ENCODE data around the gene DLG5. TPM values are rescaled to one million over a fixed set of nuclear protein-coding genes. Genes with fewer than 3 reads are reported as not detected.

The DLG5 gene
- total RNA-seq, 3 donors from 2014 or later, result 43.0 to 192 (median 138) TPM

DNA sequence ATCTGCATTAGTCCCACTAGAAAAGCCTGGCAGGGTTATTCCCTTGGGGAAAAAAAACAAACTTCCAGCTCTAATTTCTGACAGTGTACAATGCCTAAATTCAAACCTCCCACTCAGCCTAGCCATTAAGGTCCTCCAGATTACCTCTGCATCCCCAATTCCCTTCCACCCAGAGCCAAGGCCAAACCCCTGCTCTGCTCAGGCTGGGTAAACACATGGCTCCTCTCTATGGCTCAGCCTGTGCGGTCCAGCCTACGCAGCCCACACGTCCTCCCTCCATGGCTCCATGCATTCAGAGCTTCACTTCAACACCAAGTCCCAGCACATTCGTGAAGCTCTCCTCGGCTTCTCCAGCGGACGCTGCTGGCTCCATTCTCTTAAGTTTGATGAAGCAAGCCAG lies 5.2 kb downstream of the DLG5 start:
- no peaks in the 10 kb centered on the region for H3K27me3 ChIP-seq
- H3K27ac ChIP-seq, result peak overlapping the region; percentile 23 to 51
- peaks cover 0 to 20% of the 10 kb centered on the region in 2 donors for H3K4me1 ChIP-seq
- TF ChIP-seq POLR2AphosphoS5 (IDR thresholded peaks at IDR 0.05) (no peak), POLR2A (IDR thresholded peaks at IDR 0.05) (no peak)
- TF ChIP-seq, protein P1, sequence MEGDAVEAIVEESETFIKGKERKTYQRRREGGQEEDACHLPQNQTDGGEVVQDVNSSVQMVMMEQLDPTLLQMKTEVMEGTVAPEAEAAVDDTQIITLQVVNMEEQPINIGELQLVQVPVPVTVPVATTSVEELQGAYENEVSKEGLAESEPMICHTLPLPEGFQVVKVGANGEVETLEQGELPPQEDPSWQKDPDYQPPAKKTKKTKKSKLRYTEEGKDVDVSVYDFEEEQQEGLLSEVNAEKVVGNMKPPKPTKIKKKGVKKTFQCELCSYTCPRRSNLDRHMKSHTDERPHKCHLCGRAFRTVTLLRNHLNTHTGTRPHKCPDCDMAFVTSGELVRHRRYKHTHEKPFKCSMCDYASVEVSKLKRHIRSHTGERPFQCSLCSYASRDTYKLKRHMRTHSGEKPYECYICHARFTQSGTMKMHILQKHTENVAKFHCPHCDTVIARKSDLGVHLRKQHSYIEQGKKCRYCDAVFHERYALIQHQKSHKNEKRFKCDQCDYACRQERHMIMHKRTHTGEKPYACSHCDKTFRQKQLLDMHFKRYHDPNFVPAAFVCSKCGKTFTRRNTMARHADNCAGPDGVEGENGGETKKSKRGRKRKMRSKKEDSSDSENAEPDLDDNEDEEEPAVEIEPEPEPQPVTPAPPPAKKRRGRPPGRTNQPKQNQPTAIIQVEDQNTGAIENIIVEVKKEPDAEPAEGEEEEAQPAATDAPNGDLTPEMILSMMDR (IDR thresholded peaks at IDR 0.05), result no peak
- intact Hi-C loops (cut with DNase I; ENCODE audit: low total_unique reads), result loop anchor here (10.0 kb wide), 1 partner anchor 47 kb away; no protein-coding TSS in a partner anchor
- H3K36me3 ChIP-seq, result no peaks in the 10 kb centered on the region
- no peak overlapping the region for H3K4me3 ChIP-seq
- no peak for DNase-seq (ENCODE audit: low spot score in 2 of 2)
- no peaks in the 10 kb centered on the region for H3K9me3 ChIP-seq

DNA sequence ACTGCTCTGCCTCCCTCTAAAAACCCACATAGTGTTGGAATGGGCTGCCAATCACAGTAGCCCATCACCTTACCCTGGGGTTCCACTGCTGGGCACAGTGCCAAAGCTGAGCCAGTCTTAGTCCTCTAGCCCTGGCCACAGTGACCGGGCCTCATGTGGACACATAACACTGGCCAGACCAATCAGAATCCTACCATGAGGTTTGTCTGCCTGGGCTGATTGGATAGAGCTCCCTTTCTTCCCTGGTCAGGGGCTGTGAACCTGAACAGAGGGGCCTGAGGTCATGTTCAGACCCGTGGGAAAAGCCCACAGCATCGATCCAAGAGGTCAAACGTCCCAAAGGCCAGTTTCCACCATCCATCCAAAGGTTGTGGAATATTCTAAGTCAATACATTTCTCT lies 6.1 kb downstream of the DLG5 start:
- intact Hi-C loops (cut with DNase I; ENCODE audit: low total_unique reads), result loop anchor here (10.0 kb wide), 1 partner anchor 46 kb away; no protein-coding TSS in a partner anchor
- no peaks in the 10 kb centered on the region for H3K9me3 ChIP-seq
- no peak for DNase-seq (ENCODE audit: low spot score in 2 of 2)
- H3K4me3 ChIP-seq, result no peak overlapping the region
- TF ChIP-seq, protein P1 (IDR thresholded peaks at IDR 0.05), result no peak
- TF ChIP-seq POLR2AphosphoS5 (IDR thresholded peaks at IDR 0.05), result no peak
- peak overlapping the region; percentile 67 to 73 for H3K27ac ChIP-seq
- H3K27me3 ChIP-seq, result no peaks in the 10 kb centered on the region
- H3K4me1 ChIP-seq, result peaks cover 0 to 20% of the 10 kb centered on the region in 2 donors
- no peaks in the 10 kb centered on the region for H3K36me3 ChIP-seq

DNA sequence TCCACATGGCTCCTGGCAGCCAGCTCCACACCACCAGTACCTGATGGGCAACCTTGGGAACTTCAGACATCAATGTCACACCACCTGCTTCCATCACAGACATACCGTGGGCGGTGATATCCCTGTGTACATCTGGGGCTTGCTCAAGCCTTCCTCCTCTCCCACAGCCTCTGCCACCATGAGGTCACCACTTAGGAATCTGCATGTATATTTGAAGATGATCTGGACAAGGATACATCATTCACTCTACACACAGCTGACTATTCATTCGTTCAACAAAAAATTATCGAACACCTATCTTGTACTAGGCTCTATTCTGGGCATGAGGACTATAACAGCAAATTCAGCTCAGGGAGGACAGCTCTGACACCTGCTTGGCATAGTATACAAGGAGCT lies 6.8 kb downstream of the DLG5 start:
- H3K36me3 ChIP-seq, result no peaks in the 10 kb centered on the region
- TF ChIP-seq, protein P1 (IDR thresholded peaks at IDR 0.05), result no peak
- TF ChIP-seq POLR2A (IDR thresholded peaks at IDR 0.05) (no peak), POLR2AphosphoS5 (IDR thresholded peaks at IDR 0.05) (no peak)
- peak overlapping the region; percentile 67 to 73 for H3K27ac ChIP-seq
- peaks cover 0 to 20% of the 10 kb centered on the region in 2 donors for H3K4me1 ChIP-seq
- H3K9me3 ChIP-seq, result no peaks in the 10 kb centered on the region
- DNase-seq (ENCODE audit: low spot score in 2 of 2), result no peak
- H3K27me3 ChIP-seq, result no peaks in the 10 kb centered on the region
- H3K4me3 ChIP-seq, result no peak overlapping the region
- intact Hi-C loops (cut with DNase I; ENCODE audit: low total_unique reads), result loop anchor here (10.0 kb wide), 1 partner anchor 45 kb away; no protein-coding TSS in a partner anchor

DNA sequence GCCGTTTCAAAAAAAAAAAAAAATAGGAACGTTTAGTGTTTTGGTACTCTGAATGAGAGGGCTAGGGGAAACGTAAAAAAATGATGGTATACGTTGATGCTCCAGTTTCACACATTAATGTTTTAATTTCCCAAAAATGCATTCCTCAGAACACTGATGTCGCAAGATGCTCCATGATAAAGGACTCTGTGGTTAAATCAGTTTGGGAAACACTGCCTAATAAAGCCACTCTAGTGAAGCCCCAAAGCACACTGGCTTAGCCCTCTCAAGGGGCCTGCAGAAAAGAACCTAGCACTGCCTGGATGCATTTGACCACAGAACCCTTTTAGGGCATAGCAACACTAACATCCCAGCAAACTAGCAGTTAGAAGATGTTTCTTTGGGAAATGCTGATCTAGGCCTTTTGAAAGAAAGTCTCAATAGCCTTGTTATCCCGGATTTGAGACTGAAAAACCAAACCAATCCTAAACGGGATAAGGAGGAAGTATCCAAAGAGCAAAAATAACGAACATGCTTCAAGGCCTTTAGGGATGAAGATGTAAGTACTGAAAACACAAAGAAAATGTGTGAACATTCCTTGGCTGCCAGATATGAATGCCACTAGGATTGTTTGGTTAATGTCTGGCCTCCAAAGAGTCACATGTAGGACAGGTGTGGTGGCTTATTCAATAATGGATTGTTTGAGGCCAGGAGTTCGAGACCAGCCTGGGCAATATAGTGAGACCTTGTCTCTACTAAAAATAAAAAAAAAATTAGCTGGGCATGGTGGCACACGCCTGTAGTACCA lies 11.0 kb downstream of the DLG5 start:
- Histone ChIP-seq H3K27ac (peak overlapping the region; percentile 33 to 40), H3K36me3 (no peaks in the 10 kb centered on the region), H3K9me3 (no peaks in the 10 kb centered on the region), H3K27me3 (no peaks in the 10 kb centered on the region), H3K4me3 (no peak overlapping the region), H3K4me1 (peaks cover 0 to 7% of the 10 kb centered on the region in 2 donors)
- no peak for DNase-seq (ENCODE audit: low spot score in 2 of 2)
- intact Hi-C loops (cut with DNase I; ENCODE audit: low total_unique reads), result no loop called here
- TF ChIP-seq, protein P1 (IDR thresholded peaks at IDR 0.05), result no peak
- no peak for TF ChIP-seq POLR2AphosphoS5 (IDR thresholded peaks at IDR 0.05)
- TF ChIP-seq POLR2A (IDR thresholded peaks at IDR 0.05), result no peak

DNA sequence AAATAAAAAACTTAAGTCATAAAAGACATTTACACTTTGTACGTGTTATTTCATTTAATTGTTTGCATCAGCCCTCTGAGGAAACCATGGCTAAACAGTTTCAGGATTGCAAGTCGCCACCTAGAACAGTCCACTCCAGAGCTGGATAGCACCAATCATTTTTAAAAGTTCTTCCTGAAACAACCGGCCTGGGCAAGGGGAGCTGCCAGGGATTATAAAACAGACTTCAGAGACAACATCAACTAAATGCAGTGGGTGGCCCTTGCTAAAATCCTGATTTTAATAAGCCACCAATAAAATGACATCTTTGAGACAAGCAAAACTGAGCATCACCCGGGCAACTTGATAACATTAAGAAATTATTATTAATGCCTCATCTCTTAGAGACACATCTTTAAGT lies 13.5 kb downstream of the DLG5 start:
- intact Hi-C loops (cut with DNase I; ENCODE audit: low total_unique reads), result no loop called here
- TF ChIP-seq POLR2A (IDR thresholded peaks at IDR 0.05), result no peak
- TF ChIP-seq, protein P1 (IDR thresholded peaks at IDR 0.05), result no peak
- no peak for TF ChIP-seq POLR2AphosphoS5 (IDR thresholded peaks at IDR 0.05)
- Histone ChIP-seq H3K27ac (peak overlapping the region in 1 of 2 donors; percentile 9), H3K9me3 (no peaks in the 10 kb centered on the region), H3K36me3 (no peaks in the 10 kb centered on the region), H3K4me1 (peaks cover 0 to 9% of the 10 kb centered on the region in 2 donors), H3K4me3 (no peak overlapping the region), H3K27me3 (no peaks in the 10 kb centered on the region)
- no peak for DNase-seq (ENCODE audit: low spot score in 2 of 2)
